WI38 (cell line): Measurements from ENCODE around the gene CCL23.

Source experiments
- H3K4me3 ChIP-seq: 2 replicates; pipeline ENCODE4 v1.5.1; 2011; ENCODE audit warnings: low read depth, mild to moderate bottlenecking, control low read depth, low read length
- TF ChIP-seq, protein P1 (sequence below): IDR thresholded peaks from 2 replicates; pipeline ENCODE4 v1.5.1; 2012; ENCODE audit warnings: low read depth, mild to moderate bottlenecking, control low read depth, low read length

Gene CCL23

DNA sequence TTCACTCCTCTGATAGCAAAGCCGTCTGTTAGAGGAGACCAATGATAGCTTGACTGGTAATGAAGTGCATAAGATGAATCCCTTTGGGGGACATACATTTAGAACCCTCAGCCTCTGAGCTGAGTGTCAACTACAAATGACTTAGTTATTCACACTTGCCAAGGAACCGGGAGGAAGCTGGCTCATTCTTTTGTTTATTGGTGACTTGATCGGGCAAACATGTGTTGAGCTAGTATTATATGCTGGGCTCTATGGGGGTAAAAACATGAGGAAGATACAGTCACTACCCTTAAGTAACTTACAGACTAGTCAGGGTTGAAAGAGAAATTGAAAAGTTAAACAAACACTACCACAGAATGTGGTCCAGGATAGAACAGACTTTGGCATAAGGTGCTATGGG is 39.4 kb downstream of the CCL23 start:
- TF ChIP-seq, protein P1, sequence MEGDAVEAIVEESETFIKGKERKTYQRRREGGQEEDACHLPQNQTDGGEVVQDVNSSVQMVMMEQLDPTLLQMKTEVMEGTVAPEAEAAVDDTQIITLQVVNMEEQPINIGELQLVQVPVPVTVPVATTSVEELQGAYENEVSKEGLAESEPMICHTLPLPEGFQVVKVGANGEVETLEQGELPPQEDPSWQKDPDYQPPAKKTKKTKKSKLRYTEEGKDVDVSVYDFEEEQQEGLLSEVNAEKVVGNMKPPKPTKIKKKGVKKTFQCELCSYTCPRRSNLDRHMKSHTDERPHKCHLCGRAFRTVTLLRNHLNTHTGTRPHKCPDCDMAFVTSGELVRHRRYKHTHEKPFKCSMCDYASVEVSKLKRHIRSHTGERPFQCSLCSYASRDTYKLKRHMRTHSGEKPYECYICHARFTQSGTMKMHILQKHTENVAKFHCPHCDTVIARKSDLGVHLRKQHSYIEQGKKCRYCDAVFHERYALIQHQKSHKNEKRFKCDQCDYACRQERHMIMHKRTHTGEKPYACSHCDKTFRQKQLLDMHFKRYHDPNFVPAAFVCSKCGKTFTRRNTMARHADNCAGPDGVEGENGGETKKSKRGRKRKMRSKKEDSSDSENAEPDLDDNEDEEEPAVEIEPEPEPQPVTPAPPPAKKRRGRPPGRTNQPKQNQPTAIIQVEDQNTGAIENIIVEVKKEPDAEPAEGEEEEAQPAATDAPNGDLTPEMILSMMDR: no peak

DNA sequence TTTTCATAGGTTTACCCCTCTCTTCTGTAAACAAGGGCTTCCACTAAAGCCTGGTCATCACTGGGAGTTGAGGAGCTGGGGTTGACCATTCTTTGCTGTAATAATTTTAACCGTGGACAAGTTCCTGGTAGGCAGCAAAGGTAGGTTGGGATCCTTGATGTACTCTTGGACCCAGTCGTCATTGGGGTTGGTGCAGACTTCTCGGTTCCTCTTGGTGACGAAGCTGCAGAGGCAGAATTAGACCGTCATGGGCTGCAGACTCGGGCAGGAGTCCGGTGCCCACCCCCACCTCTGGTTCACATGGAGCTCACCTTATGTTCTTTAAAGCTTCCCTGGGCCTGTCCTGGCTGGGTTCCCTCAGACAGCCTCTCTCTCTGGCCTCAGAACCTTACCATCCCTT is 40.3 kb downstream of the CCL23 start:
- TF ChIP-seq, protein P1: no peak
- no peak overlapping the region for H3K4me3 ChIP-seq

More for the DNA sequence above, 39.4 kb downstream of the CCL23 start:
- H3K4me3 ChIP-seq: no peak overlapping the region

DNA sequence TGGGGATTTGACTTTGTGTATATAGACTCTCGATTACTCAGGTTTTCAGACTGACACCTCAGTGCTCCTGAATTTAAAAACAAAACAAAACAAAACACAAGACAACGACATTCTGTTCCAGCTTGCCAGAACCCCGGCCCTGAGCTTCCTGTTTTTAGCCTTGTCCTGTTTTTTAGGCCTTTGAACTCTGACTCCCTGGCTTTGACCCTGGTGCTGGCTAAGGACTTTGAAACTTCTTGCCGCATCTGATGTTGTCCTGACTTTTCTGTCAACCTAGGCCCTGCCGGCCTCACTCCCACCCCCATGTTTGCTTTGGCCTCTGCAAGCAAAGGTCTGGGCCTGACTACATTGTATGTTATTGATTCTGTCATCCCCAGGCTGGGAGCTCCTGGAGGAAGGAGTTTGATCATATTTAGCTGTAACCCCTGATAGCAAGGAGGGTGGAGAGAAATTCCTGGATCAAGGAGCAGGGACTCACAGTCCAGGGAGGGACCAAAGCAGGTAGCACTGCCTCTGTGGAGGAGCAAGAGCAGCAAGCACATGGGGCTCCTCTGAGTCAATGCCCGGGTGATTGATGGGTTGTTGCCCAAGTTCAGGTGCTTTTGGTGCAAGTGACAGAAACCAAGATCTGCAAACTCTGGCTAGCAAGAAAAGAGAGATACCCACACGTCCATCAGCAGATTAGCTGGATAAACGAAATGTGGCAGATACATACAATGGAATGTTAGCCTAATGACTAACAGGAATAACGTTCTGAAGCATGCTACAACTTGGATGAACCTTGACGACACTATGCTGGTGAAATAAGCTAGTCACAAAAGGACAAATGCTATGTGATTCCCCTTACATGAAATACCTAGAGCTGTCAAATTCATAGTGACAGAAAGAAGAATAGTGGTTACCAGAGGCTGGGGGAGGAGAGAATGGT is 44.2 kb downstream of the CCL23 start:
- TF ChIP-seq, protein P1: no peak
- H3K4me3 ChIP-seq: no peak overlapping the region

DNA sequence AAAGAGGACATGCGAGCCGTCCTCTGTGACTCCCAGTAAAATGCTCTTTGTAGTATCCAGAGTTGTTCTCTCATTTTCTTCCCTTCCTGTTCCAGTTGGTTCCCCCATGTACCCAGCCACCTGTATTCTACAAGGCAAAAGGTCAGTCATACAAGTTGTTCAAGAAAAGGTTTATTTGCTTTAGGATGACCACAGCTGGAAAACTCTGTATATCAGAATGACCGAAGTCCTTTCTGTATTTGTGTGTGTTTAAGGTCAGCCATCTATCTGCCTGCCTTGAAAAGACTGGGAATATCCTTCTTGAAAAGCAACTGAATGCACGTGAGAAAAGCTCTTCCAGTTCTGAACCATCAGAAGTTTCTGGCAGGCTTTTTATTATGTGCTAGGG is 44.8 kb downstream of the CCL23 start:
- TF ChIP-seq, protein P1: no peak
- H3K4me3 ChIP-seq: no peak overlapping the region

DNA sequence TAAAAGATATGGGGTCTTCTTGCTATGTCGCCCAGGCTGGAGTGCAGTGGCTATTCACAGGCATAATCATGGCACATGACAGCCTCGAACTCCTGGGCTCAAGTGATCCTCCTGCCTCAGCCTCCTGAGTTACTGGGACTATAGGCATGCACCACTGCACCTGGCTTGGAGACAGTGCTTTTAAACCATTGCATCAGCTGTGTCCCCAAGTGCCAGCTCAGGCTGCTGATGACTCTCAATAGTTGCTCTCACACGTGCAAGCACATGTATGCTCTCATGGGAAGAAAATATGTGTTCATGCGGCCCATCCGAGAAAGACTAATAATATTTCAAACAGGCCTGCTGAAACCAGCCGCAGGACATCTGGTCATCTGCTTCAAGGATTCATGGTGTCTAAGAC is 45.2 kb downstream of the CCL23 start:
- TF ChIP-seq, protein P1: no peak
- H3K4me3 ChIP-seq: no peak overlapping the region

DNA sequence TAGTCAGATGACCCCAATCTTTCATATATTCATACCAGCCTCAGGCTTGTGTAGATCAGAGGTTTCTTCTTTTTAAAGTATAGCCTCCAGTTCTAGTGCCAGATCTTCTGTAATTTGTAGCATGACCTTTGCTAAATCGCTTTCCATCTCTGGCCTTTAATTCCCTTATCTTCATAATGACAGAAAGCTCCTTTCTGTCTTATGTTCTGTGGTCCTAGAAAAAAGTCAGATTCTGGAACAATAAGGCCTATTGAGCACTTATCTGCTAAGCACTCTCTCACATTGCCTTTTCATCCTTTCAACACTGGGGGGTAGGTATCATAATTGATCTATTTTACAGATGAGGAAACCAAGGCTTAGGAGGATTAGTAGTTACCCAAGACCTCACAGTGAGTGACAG is 45.7 kb downstream of the CCL23 start:
- H3K4me3 ChIP-seq: no peak overlapping the region
- TF ChIP-seq, protein P1: no peak
